Left cardiac atrium (tissue), 4 donors: ENCODE results near the gene C1orf167. TPM values are rescaled to one million over a fixed set of nuclear protein-coding genes. Genes with fewer than 3 reads are reported as not detected.
A peak's percentile ranks its signal among the peaks of the same experiment; 100 is the strongest.
"Not testable (repeated sequence)": the region's sequence is repeated elsewhere in the genome, so short reads cannot be mapped to it uniquely, and the experiment has no call there.

ENCODE experiments used
- ATAC-seq, 2 donors: fragments of 200-7000 bp; cut with Tn5 transposase; one replicate each; pipeline ENCODE4 v1.9.1; 2020; ENCODE audit warnings: mild to moderate bottlenecking in 2 of 2, moderate library complexity in 2 of 2
- DNase-seq: peaks from one replicate; pipeline ENCODE4 v3.0.0-alpha.2; 2020
- intact Hi-C, 2 donors: fragments of 100-400 bp; cut with DNase I; formaldehyde crosslinking; loops; one replicate each; pipeline versions ENCODE4 v1.14.1 to v1.15.1; 2022 to 2023
- total RNA-seq, 2 donors: library from RNA; stranded (reverse); fragmentation: NEBNext Ultra II Directional; extraction: Animal tissue kit (Norgen Biotek cat#: 25700); gene quantifications; one replicate each; pipeline ENCODE4 v1.2.1, GENCODE V29; 2021
- donor health status: DM: no; HTN: yes; CAD: no.
- donor health status: DM: no; HTN: yes; CAD: no; lungs with severe emphysema.
- donor health status: DM: yes; HTN: yes; CAD: no.
- donor health status: Dilated cardiomyopathy.

The C1orf167 gene
- total RNA-seq, 2 donors from 2014 or later: 1.2 to 1.3 TPM

DNA sequence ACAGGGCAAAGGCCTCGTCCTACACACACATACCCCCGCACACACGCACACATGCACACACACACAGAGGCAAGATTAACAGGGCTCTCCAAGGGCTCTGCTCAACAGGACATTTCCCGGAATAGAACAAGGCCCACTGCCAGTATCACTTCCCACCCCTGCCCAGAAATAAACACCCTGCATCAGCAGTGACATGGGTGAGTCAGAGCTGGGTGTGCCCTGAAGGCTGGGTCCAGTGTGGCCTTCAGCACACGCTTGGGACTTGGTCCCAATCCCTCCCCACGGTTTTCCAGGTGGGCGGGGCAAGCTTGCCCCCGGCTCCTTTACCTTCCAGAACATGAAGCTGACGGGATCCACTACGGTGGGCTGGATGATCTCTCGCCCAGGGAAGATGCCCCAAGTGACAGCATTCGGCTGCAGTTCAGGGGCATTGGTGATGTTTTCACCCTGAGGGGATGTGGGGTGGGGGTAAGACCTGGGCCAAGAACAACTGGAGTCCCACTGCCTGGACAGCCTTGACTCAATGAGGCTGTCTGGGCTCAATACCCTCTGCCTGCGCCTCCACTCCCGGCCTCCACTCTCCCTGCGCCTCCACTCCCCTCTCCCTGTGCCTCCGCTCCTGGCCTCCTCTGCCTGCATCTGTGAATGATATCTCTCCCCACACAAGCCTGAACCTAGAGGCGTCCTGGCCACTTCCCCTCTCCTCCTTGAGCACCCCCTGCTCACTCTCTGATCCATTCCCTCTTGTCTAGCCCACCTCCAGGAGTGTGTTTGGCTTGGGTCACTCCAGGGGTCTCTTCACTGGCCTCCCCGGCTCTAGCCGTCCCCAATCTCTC is 29.1 kb downstream of the C1orf167 start:
- intact Hi-C loops: loop anchor here in 1 of 2 donors (2.0 kb wide), 1 partner anchor 14 kb away; the partner anchor contains the start of gene MTHFR
- ATAC-seq (peak; percentile 84 to 87), DNase-seq (peak; percentile 95)

DNA sequence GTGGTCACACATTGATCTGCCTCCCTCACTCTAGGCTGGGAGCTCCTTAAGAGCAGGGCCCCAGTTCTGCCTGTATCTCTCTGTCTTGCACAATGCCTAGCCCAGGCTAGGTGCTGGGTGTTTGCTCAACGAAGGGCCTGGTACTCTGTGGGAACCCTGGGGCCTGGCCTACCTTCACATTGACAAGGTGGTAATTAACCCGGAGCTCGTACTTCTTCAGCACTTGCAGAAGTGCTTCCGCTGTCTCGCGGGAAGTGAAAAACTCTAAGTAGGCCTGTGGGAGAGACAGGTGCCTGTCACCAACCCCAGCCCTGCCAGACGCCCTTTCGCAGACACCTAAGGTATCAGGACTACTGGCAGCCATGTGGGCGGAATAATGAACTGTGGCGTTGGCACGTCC is 30.1 kb downstream of the C1orf167 start:
- peak; percentile 8 to 11 for ATAC-seq
- intact Hi-C loops: no loop called here
- DNase-seq: peak; percentile 74

DNA sequence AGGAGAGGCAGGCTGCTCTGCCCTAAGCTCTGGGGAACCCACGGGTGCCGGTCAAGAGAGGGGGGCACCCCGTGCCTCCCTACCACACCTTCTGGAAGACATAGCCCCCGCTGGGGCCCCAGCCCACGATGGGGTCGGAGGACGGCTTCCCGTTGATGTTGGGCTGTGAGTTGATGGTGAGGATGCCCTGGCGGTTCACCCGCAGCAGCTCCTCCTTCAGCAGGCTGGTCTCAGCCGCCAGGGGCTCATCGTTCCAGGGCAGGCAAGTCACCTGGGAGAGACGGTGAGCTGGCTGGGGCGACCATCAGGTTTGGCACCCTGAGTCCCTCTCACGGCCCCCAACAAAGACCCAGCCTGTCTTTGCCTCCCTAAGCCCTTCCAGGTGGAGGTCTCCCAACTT is 31.8 kb downstream of the C1orf167 start:
- intact Hi-C loops: no loop called here
- no peak for DNase-seq
- ATAC-seq: no peak

DNA sequence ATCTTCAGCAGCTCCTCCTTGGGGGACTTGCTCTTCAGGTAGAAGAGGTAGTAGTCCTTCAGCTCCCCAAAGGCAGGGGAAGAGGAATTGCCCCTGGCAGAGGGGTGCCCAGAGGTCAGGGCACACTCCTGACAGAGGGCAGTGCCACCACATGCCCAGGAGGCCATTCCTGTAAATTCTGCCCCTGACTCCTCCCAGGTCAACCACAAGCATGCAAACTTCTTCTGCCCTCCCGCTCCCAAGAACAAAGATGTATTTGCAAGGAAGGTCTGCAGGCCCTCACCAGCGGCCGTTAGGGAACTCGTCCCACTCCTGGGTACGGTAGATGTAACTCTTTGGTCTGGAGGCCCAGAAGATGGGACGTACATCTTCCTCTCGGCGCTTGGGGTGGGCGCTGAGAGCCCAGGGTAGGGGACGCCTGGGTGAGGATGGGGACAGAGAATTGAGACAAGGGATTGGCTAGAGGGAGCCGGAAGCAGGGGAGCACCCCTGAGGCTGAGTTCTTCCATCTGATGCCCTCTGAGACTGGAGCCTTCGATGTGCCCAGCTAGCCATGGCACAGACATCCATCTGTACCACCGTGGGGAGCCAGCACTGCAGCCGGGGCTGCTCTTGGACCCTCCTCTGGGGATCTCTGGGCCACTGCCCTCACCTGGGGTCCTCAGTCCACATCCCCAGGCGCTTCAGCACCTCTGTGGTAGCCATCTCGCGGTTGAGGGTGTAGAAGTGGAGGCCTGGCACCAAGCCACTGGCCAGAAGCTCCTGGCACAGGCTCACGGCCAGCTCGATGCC is 32.6 kb downstream of the C1orf167 start:
- intact Hi-C loops: no loop called here
- no peak for ATAC-seq
- DNase-seq: no peak

DNA sequence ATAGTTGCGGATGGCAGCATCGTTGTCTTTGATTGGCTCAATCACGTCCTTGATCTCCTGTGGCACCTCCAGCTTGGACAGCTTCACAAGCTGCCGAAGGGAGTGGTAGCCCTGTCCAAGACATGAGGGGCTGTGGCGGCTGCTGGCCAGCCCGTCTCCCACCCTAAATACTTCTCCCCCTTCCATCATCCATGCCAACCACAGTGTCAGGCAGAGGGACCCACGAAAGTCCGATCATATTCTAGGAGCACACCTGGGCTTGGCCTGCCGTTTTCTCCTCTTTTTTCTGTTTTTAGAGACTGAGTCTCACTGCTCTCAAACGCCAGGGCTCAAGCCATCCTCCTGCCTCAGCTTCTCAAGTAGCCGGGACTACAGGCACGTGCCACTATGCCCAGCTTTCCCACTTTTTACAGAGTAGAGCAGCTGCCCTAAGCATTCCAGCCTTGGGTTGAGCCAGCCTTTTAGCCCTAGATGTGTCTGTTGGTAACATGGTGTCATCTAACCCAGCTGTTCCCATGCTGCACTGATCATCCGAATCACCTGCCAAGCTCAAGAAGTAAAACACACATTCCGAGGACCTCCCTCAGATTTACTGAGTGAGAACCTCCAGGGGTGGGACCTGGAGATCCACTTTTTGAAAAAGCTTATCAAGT is 33.4 kb downstream of the C1orf167 start:
- no peak for DNase-seq
- intact Hi-C loops: no loop called here

DNA sequence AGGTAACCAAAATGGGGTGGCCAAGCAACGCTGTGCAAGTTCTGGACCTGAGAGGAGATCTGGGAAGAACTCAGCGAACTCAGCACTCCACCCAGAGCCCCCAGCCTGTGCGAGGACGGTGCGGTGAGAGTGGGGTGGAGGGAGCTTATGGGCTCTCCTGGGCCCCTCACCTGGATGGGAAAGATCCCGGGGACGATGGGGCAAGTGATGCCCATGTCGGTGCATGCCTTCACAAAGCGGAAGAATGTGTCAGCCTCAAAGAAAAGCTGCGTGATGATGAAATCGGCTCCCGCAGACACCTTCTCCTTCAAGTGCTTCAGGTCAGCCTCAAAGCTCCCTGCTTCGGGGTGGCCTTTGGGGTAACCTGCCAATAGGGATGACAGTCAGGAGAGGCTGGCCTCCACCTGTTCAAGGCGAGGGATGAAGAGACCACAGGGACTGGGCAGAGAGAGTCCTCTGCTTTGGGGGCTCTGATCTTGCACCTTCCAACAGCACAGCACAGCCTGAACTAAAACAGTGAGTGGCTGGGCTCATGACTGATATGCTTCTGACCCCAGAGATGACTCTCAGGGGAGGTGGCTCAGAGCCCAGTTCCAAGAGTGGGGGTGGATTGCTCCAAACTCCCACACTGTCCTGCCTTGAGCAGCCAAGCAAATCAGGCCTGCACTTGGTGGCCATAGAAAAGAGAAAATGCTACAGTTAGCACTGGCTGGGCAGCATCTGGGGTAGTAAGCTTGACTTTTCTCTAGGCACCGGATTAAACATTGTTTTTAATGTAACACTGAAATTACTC is 34.2 kb downstream of the C1orf167 start:
- DNase-seq (peak; percentile 74), ATAC-seq (peak; percentile 51 to 66)
- intact Hi-C loops: no loop called here

More for the DNA sequence above, 33.4 kb downstream of the C1orf167 start:
- ATAC-seq: no peak

DNA sequence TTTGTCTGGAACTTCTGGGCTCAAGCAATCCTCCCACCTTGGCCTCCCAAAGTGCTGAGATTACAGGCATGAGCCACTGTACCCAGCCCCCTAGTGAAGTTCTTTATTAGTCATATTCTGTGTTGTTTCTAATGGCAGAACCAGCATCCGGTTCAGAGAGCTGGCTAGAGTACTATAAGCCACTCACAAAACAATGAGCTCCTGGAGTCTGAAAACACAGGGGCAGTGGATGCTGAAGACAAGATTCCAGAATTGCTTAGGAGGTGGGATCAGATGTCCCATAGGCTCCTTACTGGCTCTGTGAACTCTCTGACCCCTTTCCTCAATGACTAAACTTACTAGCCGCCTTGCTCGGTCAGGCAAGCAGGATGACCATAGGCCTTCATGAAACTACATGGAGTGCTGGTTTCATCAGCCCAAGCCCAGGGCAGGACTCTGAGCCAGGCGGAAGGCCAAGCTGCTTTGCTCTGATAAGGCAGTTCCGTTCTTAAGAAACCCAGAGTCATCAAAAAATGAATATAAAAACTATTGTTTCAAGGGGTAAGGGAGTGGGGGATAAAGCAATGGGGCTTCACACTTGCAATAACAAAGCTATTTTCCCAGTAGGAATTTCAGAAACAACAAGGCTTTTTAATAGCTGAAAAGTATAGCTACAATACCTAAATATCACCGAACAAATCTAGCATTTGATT is 35.7 kb downstream of the C1orf167 start:
- DNase-seq (peak; percentile 87), ATAC-seq (peak in 1 of 2 donors; percentile 51)
- intact Hi-C loops: no loop called here

DNA sequence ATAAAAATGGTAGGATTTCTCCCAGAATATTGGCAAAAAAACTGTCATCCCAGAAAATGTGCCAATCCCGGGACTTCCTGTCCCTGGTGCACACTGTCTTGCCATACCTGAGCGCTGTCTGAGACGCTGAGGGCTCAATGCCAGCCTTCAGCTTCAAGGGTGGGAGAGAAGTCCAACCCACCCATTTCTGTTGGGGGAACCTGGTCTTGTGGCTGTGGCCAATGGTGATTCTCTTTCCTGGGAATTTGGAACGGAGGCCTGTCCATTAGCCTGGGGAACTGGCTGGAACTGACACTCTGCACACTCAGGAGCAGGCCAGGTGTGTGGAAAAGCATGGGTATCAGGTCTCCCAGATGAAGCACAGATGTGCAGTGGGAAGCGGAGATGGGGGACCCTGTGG is 37.1 kb downstream of the C1orf167 start:
- intact Hi-C loops: no loop called here

DNA sequence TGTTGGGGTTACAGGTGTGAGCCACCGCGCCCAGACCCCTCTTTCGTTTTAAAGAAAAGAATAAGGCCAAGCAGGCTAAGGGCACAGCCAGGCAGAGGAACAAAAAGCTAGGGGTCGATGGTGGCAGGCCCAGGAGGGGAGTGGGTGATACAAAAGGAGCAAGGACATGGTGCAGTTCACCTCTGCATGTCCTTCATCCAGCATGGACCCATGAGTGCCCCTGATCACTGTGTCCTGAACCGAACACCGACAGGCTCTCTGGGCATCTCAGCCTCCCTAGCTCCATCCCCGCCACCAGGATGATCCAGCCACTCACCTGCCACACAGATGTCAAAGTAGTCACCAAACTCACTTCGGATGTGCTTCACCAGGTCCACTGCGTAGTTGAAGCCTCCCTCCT is 37.9 kb downstream of the C1orf167 start:
- intact Hi-C loops: no loop called here
- DNase-seq (peak; percentile 4), ATAC-seq (no peak)

More for the DNA sequence above, 37.1 kb downstream of the C1orf167 start:
- DNase-seq: peak; percentile 16
- ATAC-seq: no peak

DNA sequence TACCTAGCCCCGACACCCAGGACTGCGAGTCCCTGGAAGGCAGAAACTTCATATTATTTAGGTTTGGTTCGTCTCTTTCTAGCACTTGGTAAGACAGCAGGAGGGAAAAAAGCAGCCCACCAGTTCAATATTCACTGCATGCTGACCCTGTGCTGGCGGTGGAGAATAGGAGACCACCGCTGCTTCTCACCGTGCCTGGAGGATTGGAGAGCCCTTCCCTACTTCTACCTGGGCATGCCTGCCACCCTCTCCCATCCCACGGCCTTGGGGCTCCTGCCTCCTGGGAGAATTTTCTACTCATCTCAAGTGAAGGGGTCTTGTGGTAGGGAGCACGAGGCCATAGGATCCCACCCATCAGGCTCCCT is 38.4 kb downstream of the C1orf167 start:
- intact Hi-C loops: no loop called here

DNA sequence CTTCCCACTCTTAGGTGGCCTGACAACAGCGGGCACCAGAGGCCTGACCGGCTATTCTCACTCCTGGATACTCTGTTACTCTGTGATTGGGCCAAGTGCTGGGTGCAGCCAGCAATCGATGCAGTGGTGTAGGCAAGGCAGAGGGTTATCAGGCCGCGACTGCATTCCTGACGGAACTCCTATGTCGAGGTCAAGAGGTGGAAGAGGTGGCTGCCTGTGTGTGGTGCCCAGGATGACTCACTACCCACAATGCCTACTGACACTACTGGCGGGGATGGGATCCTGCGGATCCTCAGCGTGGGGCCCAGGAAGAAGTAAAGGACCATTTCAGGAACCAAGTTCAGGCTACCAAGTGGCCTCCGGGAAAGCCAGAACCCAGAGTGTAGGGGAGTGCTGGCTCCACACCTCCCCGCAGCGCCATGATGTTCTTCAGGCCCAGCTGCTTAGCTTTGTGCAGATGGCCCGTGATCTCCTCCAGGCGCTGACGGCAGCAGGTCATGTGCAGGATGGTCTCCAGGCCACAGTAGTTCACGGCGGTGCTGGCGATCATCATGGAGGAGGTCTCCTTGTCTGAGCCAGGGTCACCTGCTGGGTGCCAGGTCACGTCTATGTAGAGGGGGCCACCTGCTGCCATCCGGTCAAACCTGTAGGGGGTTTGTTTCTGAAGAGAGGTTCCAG is 38.9 kb downstream of the C1orf167 start:
- peak; percentile 34 for DNase-seq
- ATAC-seq: peak in 1 of 2 donors; percentile 1
- intact Hi-C loops: no loop called here

More for the DNA sequence above, 38.4 kb downstream of the C1orf167 start:
- ATAC-seq (no peak), DNase-seq (peak; percentile 7)

DNA sequence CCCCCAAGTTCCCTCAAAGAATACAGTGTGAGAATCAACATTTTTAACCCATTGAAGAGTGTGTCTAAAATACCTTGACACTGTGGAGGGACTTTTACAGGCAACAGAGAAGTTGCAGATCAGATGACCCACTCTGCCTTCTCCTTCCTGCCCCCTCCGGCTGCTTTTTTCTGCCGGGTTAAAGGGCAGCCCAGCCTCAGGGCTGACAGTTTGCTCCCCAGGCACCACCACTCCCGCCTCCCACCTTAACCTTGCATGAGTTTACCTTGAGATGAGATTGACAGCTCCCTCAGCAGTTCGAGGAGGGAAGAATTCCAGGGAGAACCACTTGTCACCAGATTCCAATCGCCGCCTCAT is 40.6 kb downstream of the C1orf167 start:
- intact Hi-C loops: no loop called here
- DNase-seq (peak; percentile 33), ATAC-seq (no peak)

DNA sequence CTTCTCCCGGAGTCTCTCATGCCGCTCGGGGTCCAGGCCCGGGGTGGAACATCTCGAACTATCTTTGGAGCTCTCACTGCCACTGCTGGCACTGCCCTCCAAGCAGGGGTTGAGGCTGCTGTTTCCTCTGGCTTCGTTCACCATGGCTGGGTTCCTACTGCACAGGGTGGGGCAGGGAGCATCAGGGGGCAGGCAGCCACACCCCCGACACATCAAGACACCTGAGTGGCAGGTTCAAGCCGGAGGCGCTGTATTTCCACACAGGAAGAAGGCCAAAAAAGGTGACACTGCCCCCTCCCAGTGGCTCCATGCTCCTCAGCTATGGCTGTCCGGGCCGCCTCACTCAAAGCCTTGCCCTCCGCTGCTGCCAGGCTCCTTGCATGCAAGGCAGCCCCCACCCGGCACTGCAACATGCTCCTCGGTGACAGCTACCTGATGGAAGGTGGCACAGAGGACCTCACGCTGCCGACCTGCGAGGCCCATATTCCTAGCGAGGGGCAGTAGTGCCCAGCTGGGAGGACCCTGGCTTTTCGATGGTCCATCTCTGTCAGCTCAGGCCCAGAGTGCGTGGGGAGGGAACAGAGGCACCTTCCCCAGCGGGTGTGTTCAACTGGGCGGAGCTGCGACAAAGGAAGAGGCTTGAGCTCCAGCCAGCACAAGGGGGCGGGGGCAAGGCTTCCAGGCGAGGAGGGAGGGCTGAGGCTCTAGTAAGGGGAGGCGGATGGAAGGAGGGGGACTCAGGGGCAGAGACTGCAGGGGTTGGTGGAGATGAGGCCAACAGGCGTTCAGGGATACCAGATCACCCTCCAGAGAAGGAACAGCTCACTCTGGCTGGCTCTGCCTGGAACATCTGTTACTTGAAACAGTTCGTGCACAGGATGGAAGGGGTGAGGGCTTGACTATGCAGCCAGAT is 41.2 kb downstream of the C1orf167 start:
- DNase-seq: peak; percentile 95
- intact Hi-C loops: no loop called here
- peak; percentile 62 to 64 for ATAC-seq

DNA sequence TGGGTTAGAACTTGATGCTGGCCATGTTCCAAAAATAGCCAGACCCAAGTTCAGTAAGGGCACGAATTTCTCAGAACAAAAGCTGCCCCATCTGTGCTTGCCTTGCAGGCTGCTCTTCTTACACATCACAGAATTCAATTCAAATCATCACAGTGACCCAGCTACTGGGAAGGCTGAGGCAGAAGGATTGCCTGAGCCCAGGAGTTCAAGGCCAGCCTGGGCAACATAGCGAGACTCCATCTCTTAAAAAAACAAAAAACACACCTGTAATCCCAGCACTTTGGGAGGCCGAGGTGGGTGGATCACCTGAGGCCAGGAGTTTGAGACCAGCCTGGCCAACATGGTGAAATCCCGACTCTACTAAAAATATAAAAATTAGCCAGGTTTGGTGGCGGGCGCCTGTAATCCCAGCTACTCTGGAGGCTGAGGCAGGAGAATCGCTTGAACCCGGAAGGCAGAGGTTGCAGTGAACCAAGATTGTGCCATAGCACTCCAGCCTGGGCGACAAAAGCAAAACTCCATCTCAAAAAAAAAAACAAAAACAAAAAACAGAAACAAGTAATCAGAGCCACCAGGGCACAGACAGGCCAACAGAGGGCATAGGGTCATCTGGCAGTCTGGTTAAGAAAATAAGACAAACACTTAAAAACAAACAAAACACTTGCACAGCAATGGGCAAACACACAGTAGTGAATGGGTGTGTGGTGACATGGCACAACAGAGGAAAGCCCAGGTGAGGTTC is 42.1 kb downstream of the C1orf167 start:
- ATAC-seq: not testable (repeated sequence)
- intact Hi-C loops: loop anchor here in 1 of 2 donors (2.0 kb wide), 1 partner anchor 13 kb away; no protein-coding TSS in a partner anchor
- peak; percentile 15 for DNase-seq

DNA sequence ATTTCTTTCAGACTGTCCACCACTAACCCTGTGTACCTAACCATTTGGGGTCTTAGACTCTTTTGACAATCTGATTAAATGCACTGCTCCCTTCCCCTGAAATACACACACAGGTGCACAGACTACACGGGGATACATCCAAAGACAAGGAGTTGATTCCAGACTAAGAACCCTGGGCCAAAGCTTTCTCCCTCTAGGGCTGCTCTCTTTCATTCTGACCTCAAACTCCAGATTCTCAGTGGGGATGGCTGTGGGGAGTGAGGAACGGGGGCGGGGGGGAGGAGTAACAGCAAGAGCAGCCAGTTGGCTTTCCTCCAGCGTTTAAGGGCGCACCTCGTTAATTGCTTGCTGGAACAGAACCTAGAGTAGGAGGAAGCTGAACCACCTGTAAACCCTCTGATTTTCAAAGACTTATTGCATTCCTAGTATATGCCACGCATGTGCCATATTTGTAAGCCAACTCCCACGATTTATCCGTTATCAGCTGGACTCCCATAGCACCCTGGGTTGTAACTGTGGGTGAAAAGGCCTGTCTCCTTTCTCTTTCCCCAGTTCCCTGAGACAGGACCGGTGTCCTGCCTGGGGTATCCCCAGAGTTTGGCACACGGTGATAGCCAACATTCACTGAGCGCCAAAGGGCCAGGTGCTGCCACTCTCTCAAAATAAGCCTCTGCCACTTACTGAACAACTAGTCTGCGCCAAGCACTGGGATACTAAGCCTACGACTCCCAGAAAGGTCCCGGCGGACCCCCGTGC is 42.9 kb downstream of the C1orf167 start:
- ATAC-seq (peak in 1 of 2 donors; percentile 4), DNase-seq (peak; percentile 76)
- intact Hi-C loops: loop anchor here in 1 of 2 donors (2.0 kb wide), 1 partner anchor 14 kb away; no protein-coding TSS in a partner anchor
